OCI-LY1 (cell line): ENCODE measurements around the gene BCAR3.

Source experiments
- H2AFZ ChIP-seq: fragments of 200-600 bp; sonication (generic), shearing (Covaris generic); 2 replicates; pipeline ENCODE4 v1.6.0; 2014; ENCODE audit warnings: antibody characterized with exemption, mild to moderate bottlenecking, low read length
- H3F3A ChIP-seq: fragments of 200-600 bp; sonication (generic), shearing (Covaris generic); 2 replicates; pipeline ENCODE4 v1.6.0; 2014; ENCODE audit warnings: mild to moderate bottlenecking, antibody characterized with exemption, low read length, moderate library complexity; ENCODE audit not compliant: insufficient read depth
- H3K27ac ChIP-seq: fragments of 200-600 bp; sonication (generic); 2 replicates; pipeline ENCODE4 v1.5.1; 2014; ENCODE audit warnings: low read length, mixed run types, mild to moderate bottlenecking, low read depth; ENCODE audit not compliant: poor library complexity, severe bottlenecking
- H3K27me3 ChIP-seq: fragments of 200-600 bp; sonication (generic); 2 replicates; pipeline ENCODE4 v1.6.0; 2014; ENCODE audit warnings: antibody characterized with exemption, mild to moderate bottlenecking, low read length, moderate library complexity; ENCODE audit not compliant: insufficient read depth
- H3K36me3 ChIP-seq: fragments of 200-600 bp; sonication (generic); 2 replicates; pipeline ENCODE4 v1.6.1; 2014; ENCODE audit warnings: mild to moderate bottlenecking, antibody characterized with exemption, low read length, moderate library complexity, mixed read lengths; ENCODE audit not compliant: insufficient read depth
- H3K4me1 ChIP-seq: fragments of 200-600 bp; sonication (generic); 2 replicates; pipeline ENCODE4 v1.5.1; 2014; ENCODE audit warnings: mild to moderate bottlenecking, low read length, moderate library complexity; ENCODE audit not compliant: insufficient read depth, severe bottlenecking
- H3K4me2 ChIP-seq: fragments of 200-600 bp; sonication (generic), shearing (Covaris generic); 2 replicates; pipeline ENCODE4 v1.6.1; 2014; ENCODE audit warnings: low read length
- H3K4me3 ChIP-seq: fragments of 200-600 bp; sonication (generic); 2 replicates; pipeline ENCODE4 v1.5.1; 2014; ENCODE audit warnings: low read length, low read depth, mild to moderate bottlenecking, mixed read lengths; ENCODE audit not compliant: poor library complexity, severe bottlenecking
- H3K79me2 ChIP-seq: fragments of 200-600 bp; shearing (Covaris generic); 2 replicates; pipeline ENCODE4 v1.6.1; 2016; ENCODE audit warnings: mixed run types, low read length, mixed read lengths; ENCODE audit not compliant: insufficient read depth
- H3K9ac ChIP-seq: fragments of 200-600 bp; sonication (generic), shearing (Covaris generic); 2 replicates; pipeline ENCODE4 v1.6.1; 2014; ENCODE audit warnings: mild to moderate bottlenecking, low read length, mixed read lengths
- H3K9me2 ChIP-seq: fragments of 200-600 bp; sonication (generic), shearing (Covaris generic); 2 replicates; pipeline ENCODE4 v1.6.1; 2014; ENCODE audit warnings: low read depth, mild to moderate bottlenecking, low read length, mixed read lengths
- H3K9me3 ChIP-seq: fragments of 200-600 bp; shearing (Covaris generic); 2 replicates; pipeline ENCODE4 v1.6.1; 2014; ENCODE audit warnings: low read length, mixed read lengths
- H4K20me1 ChIP-seq: fragments of 200-600 bp; sonication (generic), shearing (Covaris generic); 2 replicates; pipeline ENCODE4 v1.6.0; 2016; ENCODE audit warnings: mild to moderate bottlenecking, low read length; ENCODE audit not compliant: insufficient read depth
- CTCF ChIP-seq: fragments of 200-600 bp; sonication (generic), shearing (Covaris generic); IDR thresholded peaks from 2 replicates; pipeline ENCODE4 v1.5.1; 2017; ENCODE audit warnings: mild to moderate bottlenecking, antibody characterized with exemption, low read length, moderate library complexity, mixed read lengths
- EZH2 ChIP-seq: fragments of 200-600 bp; sonication (generic), shearing (Covaris generic); IDR thresholded peaks from 2 replicates; pipeline ENCODE4 v1.8.0; 2017; ENCODE audit warnings: borderline replicate concordance, mixed run types, mild to moderate bottlenecking, antibody characterized with exemption, low read length, moderate library complexity, mixed read lengths

Gene BCAR3

GRCh38 chr1:93519199-93519829 is 162.3 kb downstream of the BCAR3 start:
- no peaks in the 10 kb centered on the region for H3K79me2 ChIP-seq
- no peak overlapping the region for H2AFZ ChIP-seq
- no peaks in the 10 kb centered on the region for H3K9me3 ChIP-seq
- no peaks in the 10 kb centered on the region for H3K27me3 ChIP-seq
- no peaks in the 10 kb centered on the region for H3K4me1 ChIP-seq
- H3K4me2 ChIP-seq = no peak overlapping the region
- H3K27ac ChIP-seq = no peak overlapping the region
- H3K36me3 ChIP-seq = no peaks in the 10 kb centered on the region
- no peaks in the 10 kb centered on the region for H4K20me1 ChIP-seq
- no peaks in the 10 kb centered on the region for H3K9me2 ChIP-seq
- TF ChIP-seq EZH2 = no peak
- no peak for TF ChIP-seq CTCF
- H3F3A ChIP-seq = no peaks in the 10 kb centered on the region
- H3K9ac ChIP-seq = no peak overlapping the region
- H3K4me3 ChIP-seq = no peak overlapping the region

- Histone ChIP-seq H4K20me1 (no peaks in the 10 kb centered on the region), H3K36me3 (no peaks in the 10 kb centered on the region), H3K4me1 (no peaks in the 10 kb centered on the region), H3K9ac (no peak overlapping the region), H3K79me2 (no peaks in the 10 kb centered on the region), H3K9me3 (no peaks in the 10 kb centered on the region), H3F3A (no peaks in the 10 kb centered on the region), H3K9me2 (no peaks in the 10 kb centered on the region), H3K4me3 (no peak overlapping the region), H3K27me3 (no peaks in the 10 kb centered on the region), H2AFZ (no peak overlapping the region), H3K27ac (no peak overlapping the region), H3K4me2 (no peak overlapping the region)
- TF ChIP-seq CTCF (no peak), EZH2 (no peak)
These were observed 163.1 kb downstream of the BCAR3 start for GRCh38 chr1:93518516-93518915.

GRCh38 chr1:93516164-93516563 is 165.5 kb downstream of the BCAR3 start:
- no peaks in the 10 kb centered on the region for H3K4me1 ChIP-seq
- H3K4me3 ChIP-seq = no peak overlapping the region
- H3K27ac ChIP-seq = no peak overlapping the region
- no peaks in the 10 kb centered on the region for H3K9me2 ChIP-seq
- H4K20me1 ChIP-seq = no peaks in the 10 kb centered on the region
- H3K4me2 ChIP-seq = no peak overlapping the region
- no peaks in the 10 kb centered on the region for H3K36me3 ChIP-seq
- no peaks in the 10 kb centered on the region for H3K27me3 ChIP-seq
- H3K9me3 ChIP-seq = no peaks in the 10 kb centered on the region
- H3K79me2 ChIP-seq = no peaks in the 10 kb centered on the region
- no peak overlapping the region for H3K9ac ChIP-seq
- H3F3A ChIP-seq = no peaks in the 10 kb centered on the region
- no peak overlapping the region for H2AFZ ChIP-seq
- no peak for TF ChIP-seq EZH2
- no peak for TF ChIP-seq CTCF
